Trophoblast cell (in vitro differentiated cells and primary cell): ENCODE measurements around the gene KLHL3.

Experiments
- DNase-seq, 2 donors: peaks; one replicate each; pipeline ENCODE4 v3.0.0-alpha.2; 2016
- H2AFZ ChIP-seq: 2 replicates; pipeline ENCODE4 v1.6.1; 2013; ENCODE audit warnings: low read length, moderate library complexity, mild to moderate bottlenecking; ENCODE audit not compliant: insufficient read depth, poor library complexity
- H2AK5ac ChIP-seq: 2 replicates; pipeline ENCODE4 v1.6.1; 2013; ENCODE audit warnings: mild to moderate bottlenecking, low read length
- H2BK120ac ChIP-seq: 2 replicates; pipeline ENCODE4 v1.6.1; 2013; ENCODE audit warnings: low read length, mild to moderate bottlenecking, moderate library complexity; ENCODE audit not compliant: insufficient read depth, poor library complexity
- H2BK12ac ChIP-seq: 2 replicates; pipeline ENCODE4 v1.6.1; 2013; ENCODE audit warnings: mild to moderate bottlenecking, low read length, moderate library complexity
- H2BK5ac ChIP-seq: 2 replicates; pipeline ENCODE4 v1.6.1; 2013; ENCODE audit warnings: low read length, low read depth, moderate library complexity, mild to moderate bottlenecking; ENCODE audit not compliant: poor library complexity
- H3K14ac ChIP-seq: 2 replicates; pipeline ENCODE4 v1.6.1; 2013; ENCODE audit warnings: mild to moderate bottlenecking, low read length
- H3K18ac ChIP-seq: 2 replicates; pipeline ENCODE4 v1.6.1; 2013; ENCODE audit warnings: mild to moderate bottlenecking, low read length
- H3K23ac ChIP-seq: 2 replicates; pipeline ENCODE4 v1.6.1; 2013; ENCODE audit warnings: low read length
- H3K27ac ChIP-seq: 2 replicates; pipeline ENCODE4 v1.5.1; 2013; ENCODE audit warnings: low read depth, mild to moderate bottlenecking, inconsistent platforms, low read length, moderate library complexity
- H3K27me3 ChIP-seq: 2 replicates; pipeline ENCODE4 v1.6.1; 2013; ENCODE audit warnings: inconsistent platforms, mild to moderate bottlenecking, low read length, moderate library complexity; ENCODE audit not compliant: insufficient read depth
- H3K36me3 ChIP-seq, 2 experiments: 1 replicate in 1 of 2; 2 replicates in 1 of 2; pipeline ENCODE4 v1.6.1; 2013; ENCODE audit warnings: low read length in 2 of 2, mild to moderate bottlenecking in 2 of 2, moderate library complexity in 1 of 2; ENCODE audit not compliant: insufficient read depth in 2 of 2, control insufficient read depth in 1 of 2
- H3K4ac ChIP-seq: 2 replicates; pipeline ENCODE4 v1.6.1; 2013; ENCODE audit warnings: low read depth, mild to moderate bottlenecking, low read length, moderate library complexity
- H3K4me1 ChIP-seq, 2 experiments: 1 replicate in 1 of 2; 2 replicates in 1 of 2; pipeline ENCODE4 v1.6.1; 2013; ENCODE audit warnings: low read length in 2 of 2, mild to moderate bottlenecking in 2 of 2, moderate library complexity in 1 of 2; ENCODE audit not compliant: insufficient read depth in 2 of 2, control insufficient read depth in 1 of 2
- H3K4me2 ChIP-seq: 2 replicates; pipeline ENCODE4 v1.6.1; 2013; ENCODE audit warnings: inconsistent platforms, mild to moderate bottlenecking, low read length, moderate library complexity
- H3K4me3 ChIP-seq: 2 replicates; pipeline ENCODE4 v1.5.1; 2013; ENCODE audit warnings: mild to moderate bottlenecking, low read depth, low read length, inconsistent platforms
- H3K79me1 ChIP-seq: one replicate; pipeline ENCODE4 v1.6.1; 2013; ENCODE audit warnings: low read length
- H3K79me2 ChIP-seq: 2 replicates; pipeline ENCODE4 v1.6.1; 2013; ENCODE audit warnings: low read length, mild to moderate bottlenecking; ENCODE audit not compliant: control insufficient read depth, insufficient read depth, poor library complexity
- H3K9ac ChIP-seq: 2 replicates; pipeline ENCODE4 v1.6.1; 2013; ENCODE audit warnings: mild to moderate bottlenecking, low read length
- H3K9me3 ChIP-seq: 2 replicates; pipeline ENCODE4 v1.6.1; 2013; ENCODE audit warnings: low read depth, mild to moderate bottlenecking, control low read depth, inconsistent platforms, low read length; ENCODE audit not compliant: insufficient read depth
- H4K12ac ChIP-seq: 2 replicates; pipeline ENCODE4 v1.6.1; 2013; ENCODE audit warnings: low read depth, mild to moderate bottlenecking, low read length, moderate library complexity
- H4K8ac ChIP-seq: 2 replicates; pipeline ENCODE4 v1.6.1; 2013; ENCODE audit warnings: low read depth, mild to moderate bottlenecking, low read length, moderate library complexity
- H4K91ac ChIP-seq: one replicate; pipeline ENCODE4 v1.6.1; 2013; ENCODE audit warnings: low read depth, mild to moderate bottlenecking, low read length, moderate library complexity
- WGBS: extraction: QIAGEN DNeasy Blood & Tissue Kit; methylation state at CpG from one replicate; pipeline ENCODE4 v1.1.7; 2013; ENCODE audit warnings: missing lambda C conversion rate; ENCODE audit not compliant: insufficient read length, insufficient coverage; ENCODE audit errors: extremely low coverage; 5-methylcytosine and 5-hydroxymethylcytosine counted together

The KLHL3 gene

GRCh38 chr5:137624786-137625349, 111.0 kb downstream of the KLHL3 start:
- no peak overlapping the region for H3K9ac ChIP-seq

DNA sequence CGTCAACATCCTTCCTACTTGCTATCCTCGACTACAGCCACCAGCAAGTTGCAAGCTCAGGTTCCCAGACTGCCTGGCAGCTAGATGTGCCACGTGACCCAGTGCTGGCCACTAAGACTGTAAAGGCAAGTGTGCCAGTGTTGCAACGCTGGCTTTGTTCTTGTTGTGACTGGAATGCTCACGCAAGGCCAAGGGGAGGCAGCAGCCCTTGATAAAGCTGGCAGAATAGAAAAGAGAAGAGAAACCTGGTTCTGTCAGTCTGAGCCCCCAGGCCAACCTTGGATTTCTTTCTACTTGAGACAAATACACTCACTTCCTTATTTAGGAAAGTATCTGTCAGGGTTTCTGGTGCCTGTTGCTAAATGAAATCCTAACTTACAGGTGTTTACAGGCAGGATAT, 113.0 kb downstream of the KLHL3 start:
- peaks cover 4 to 11% of the 10 kb centered on the region in 2 experiments for H3K4me1 ChIP-seq
- no peak overlapping the region for H3K18ac ChIP-seq
- H4K91ac ChIP-seq, result no peak overlapping the region
- H3K23ac ChIP-seq, result no peak overlapping the region
- H4K8ac ChIP-seq, result no peak overlapping the region
- no peak overlapping the region for H3K4ac ChIP-seq
- no peak overlapping the region for H4K12ac ChIP-seq
- H3K4me3 ChIP-seq, result no peak overlapping the region
- H2BK5ac ChIP-seq, result no peak overlapping the region
- peak; percentile 26 to 57 for DNase-seq
- H3K9ac ChIP-seq, result no peak overlapping the region
- H3K79me2 ChIP-seq, result no peaks in the 10 kb centered on the region
- no peak overlapping the region for H3K27ac ChIP-seq
- no peak overlapping the region for H2BK12ac ChIP-seq
- H3K27me3 ChIP-seq, result no peaks in the 10 kb centered on the region
- H3K14ac ChIP-seq, result no peak overlapping the region
- no peaks in the 10 kb centered on the region for H3K79me1 ChIP-seq
- no peak overlapping the region for H2AK5ac ChIP-seq
- WGBS, result no CpG with 5 or more reads among the region's 5 CpGs
- H3K9me3 ChIP-seq, result no peaks in the 10 kb centered on the region
- H3K4me2 ChIP-seq, result peak overlapping the region; percentile 3
- no peak overlapping the region for H2BK120ac ChIP-seq
- no peaks in the 10 kb centered on the region for H3K36me3 ChIP-seq
- no peak overlapping the region for H2AFZ ChIP-seq

More at GRCh38 chr5:137624786-137625349, 111.0 kb downstream of the KLHL3 start:
- no peaks in the 10 kb centered on the region for H3K79me1 ChIP-seq
- H3K4ac ChIP-seq, result no peak overlapping the region
- no peak overlapping the region for H2AK5ac ChIP-seq
- H3K23ac ChIP-seq, result no peak overlapping the region
- no peak overlapping the region for H3K4me2 ChIP-seq
- no peak overlapping the region for H3K27ac ChIP-seq
- H3K14ac ChIP-seq, result no peak overlapping the region
- H4K12ac ChIP-seq, result no peak overlapping the region
- H3K36me3 ChIP-seq, result no peaks in the 10 kb centered on the region
- no peak overlapping the region for H2BK120ac ChIP-seq
- no peak overlapping the region for H3K4me3 ChIP-seq
- H2BK12ac ChIP-seq, result no peak overlapping the region
- no peaks in the 10 kb centered on the region for H3K79me2 ChIP-seq
- H4K8ac ChIP-seq, result no peak overlapping the region
- H3K9me3 ChIP-seq, result no peaks in the 10 kb centered on the region
- no peak overlapping the region for H4K91ac ChIP-seq
- no peak for DNase-seq
- H3K18ac ChIP-seq, result no peak overlapping the region
- no peak overlapping the region for H2BK5ac ChIP-seq
- no peaks in the 10 kb centered on the region for H3K27me3 ChIP-seq
- WGBS, result no CpG with 5 or more reads among the region's 5 CpGs
- peaks cover 4 to 13% of the 10 kb centered on the region in 2 experiments for H3K4me1 ChIP-seq
- no peak overlapping the region for H2AFZ ChIP-seq

GRCh38 chr5:137621861-137622823, 113.7 kb downstream of the KLHL3 start:
- Histone ChIP-seq H3K4ac (no peak overlapping the region), H3K14ac (no peak overlapping the region), H3K36me3 (no peaks in the 10 kb centered on the region), H3K27me3 (no peaks in the 10 kb centered on the region), H2BK120ac (no peak overlapping the region), H3K23ac (no peak overlapping the region), H3K27ac (no peak overlapping the region), H2AK5ac (no peak overlapping the region), H3K79me1 (no peaks in the 10 kb centered on the region), H3K9ac (no peak overlapping the region), H3K18ac (no peak overlapping the region), H4K12ac (no peak overlapping the region), H3K9me3 (no peaks in the 10 kb centered on the region), H2BK5ac (no peak overlapping the region), H3K4me1 (peaks cover 4 to 11% of the 10 kb centered on the region in 2 experiments), H4K91ac (no peak overlapping the region), H3K4me3 (no peak overlapping the region), H2AFZ (no peak overlapping the region), H4K8ac (no peak overlapping the region), H3K79me2 (no peaks in the 10 kb centered on the region), H2BK12ac (no peak overlapping the region), H3K4me2 (no peak overlapping the region)
- peak; percentile 96 for DNase-seq
- no CpG with 5 or more reads among the region's 10 CpGs for whole genome bisulfite sequencing

DNA sequence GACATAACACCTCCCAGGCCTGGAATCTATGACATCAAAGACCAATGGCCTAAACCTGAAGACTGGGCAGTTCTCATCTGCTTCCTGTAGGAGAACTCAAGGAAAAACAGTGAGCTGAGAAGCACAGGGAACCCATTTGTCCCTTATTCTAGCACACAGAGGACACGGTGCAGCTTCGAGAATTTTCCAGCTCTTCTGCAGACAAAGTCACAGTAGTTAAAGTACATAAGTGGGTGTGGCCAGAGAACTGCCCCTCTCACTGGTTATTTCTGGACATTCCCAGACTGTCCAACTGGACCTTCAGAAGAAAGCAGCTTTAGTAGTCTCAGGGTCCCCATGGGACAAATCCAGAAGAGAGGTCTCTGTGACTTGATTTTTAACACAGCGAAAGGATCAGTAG, 114.6 kb downstream of the KLHL3 start:
- H3K14ac ChIP-seq, result no peak overlapping the region
- peaks cover 4 to 11% of the 10 kb centered on the region in 2 experiments for H3K4me1 ChIP-seq

More for the DNA sequence above, 114.6 kb downstream of the KLHL3 start:
- DNase-seq, result peak in 1 of 2 donors; percentile 43
- Histone ChIP-seq H3K23ac (no peak overlapping the region), H3K9me3 (no peaks in the 10 kb centered on the region), H3K18ac (no peak overlapping the region), H3K79me1 (no peaks in the 10 kb centered on the region), H3K27ac (no peak overlapping the region), H4K91ac (no peak overlapping the region), H3K4me3 (no peak overlapping the region), H2AK5ac (no peak overlapping the region), H3K36me3 (no peaks in the 10 kb centered on the region), H3K27me3 (no peaks in the 10 kb centered on the region), H2AFZ (no peak overlapping the region), H3K4me2 (no peak overlapping the region), H3K79me2 (no peaks in the 10 kb centered on the region), H2BK12ac (no peak overlapping the region), H4K12ac (no peak overlapping the region), H2BK120ac (no peak overlapping the region), H3K9ac (no peak overlapping the region), H2BK5ac (no peak overlapping the region), H3K4ac (no peak overlapping the region), H4K8ac (no peak overlapping the region)
- no CpG with 5 or more reads among the region's 3 CpGs for WGBS
